BE2C (cell line): ENCODE measurements around the gene GIPC3.

Experiments used
- DNase-seq: peaks from one replicate; pipeline ENCODE4 v3.0.0-alpha.2; 2020
- H3K27me3 ChIP-seq: fragments of 250-450 bp; sonication (Bioruptor Pico); 2 replicates; pipeline ENCODE4 v1.5.1; 2020; ENCODE audit warnings: mild to moderate bottlenecking
- H3K36me3 ChIP-seq: fragments of 250-450 bp; sonication (Bioruptor Pico); 2 replicates; pipeline ENCODE4 v1.5.1; 2020; ENCODE audit warnings: mild to moderate bottlenecking
- H3K4me1 ChIP-seq: fragments of 250-450 bp; sonication (Bioruptor Pico); 2 replicates; pipeline ENCODE4 v1.5.1; 2020
- H3K4me3 ChIP-seq: 2 replicates; pipeline ENCODE4 v1.5.1; 2011; ENCODE audit warnings: low read depth, low read length
- H3K9me3 ChIP-seq: fragments of 250-450 bp; sonication (Bioruptor Pico); 2 replicates; pipeline ENCODE4 v1.5.1; 2020
- TF ChIP-seq, protein P1 (sequence below): IDR thresholded peaks from 2 replicates; pipeline ENCODE4 v1.5.1; 2012; ENCODE audit warnings: mild to moderate bottlenecking, low read depth, low read length

Gene GIPC3

GRCh38 chr19:3548606-3549005, 36.7 kb upstream of the GIPC3 start:
- Histone ChIP-seq H3K36me3 (peaks cover 22% of the 10 kb centered on the region), H3K4me1 (no peaks in the 10 kb centered on the region), H3K4me3 (no peak overlapping the region), H3K27me3 (no peaks in the 10 kb centered on the region), H3K9me3 (no peaks in the 10 kb centered on the region)
- TF ChIP-seq, protein P1, sequence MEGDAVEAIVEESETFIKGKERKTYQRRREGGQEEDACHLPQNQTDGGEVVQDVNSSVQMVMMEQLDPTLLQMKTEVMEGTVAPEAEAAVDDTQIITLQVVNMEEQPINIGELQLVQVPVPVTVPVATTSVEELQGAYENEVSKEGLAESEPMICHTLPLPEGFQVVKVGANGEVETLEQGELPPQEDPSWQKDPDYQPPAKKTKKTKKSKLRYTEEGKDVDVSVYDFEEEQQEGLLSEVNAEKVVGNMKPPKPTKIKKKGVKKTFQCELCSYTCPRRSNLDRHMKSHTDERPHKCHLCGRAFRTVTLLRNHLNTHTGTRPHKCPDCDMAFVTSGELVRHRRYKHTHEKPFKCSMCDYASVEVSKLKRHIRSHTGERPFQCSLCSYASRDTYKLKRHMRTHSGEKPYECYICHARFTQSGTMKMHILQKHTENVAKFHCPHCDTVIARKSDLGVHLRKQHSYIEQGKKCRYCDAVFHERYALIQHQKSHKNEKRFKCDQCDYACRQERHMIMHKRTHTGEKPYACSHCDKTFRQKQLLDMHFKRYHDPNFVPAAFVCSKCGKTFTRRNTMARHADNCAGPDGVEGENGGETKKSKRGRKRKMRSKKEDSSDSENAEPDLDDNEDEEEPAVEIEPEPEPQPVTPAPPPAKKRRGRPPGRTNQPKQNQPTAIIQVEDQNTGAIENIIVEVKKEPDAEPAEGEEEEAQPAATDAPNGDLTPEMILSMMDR: no peak
- DNase-seq: no peak

GRCh38 chr19:3549816-3550215, 35.5 kb upstream of the GIPC3 start:
- H3K4me3 ChIP-seq: no peak overlapping the region
- peaks cover 22% of the 10 kb centered on the region for H3K36me3 ChIP-seq
- no peak for DNase-seq
- H3K27me3 ChIP-seq: no peaks in the 10 kb centered on the region
- H3K9me3 ChIP-seq: no peaks in the 10 kb centered on the region
- no peaks in the 10 kb centered on the region for H3K4me1 ChIP-seq
- TF ChIP-seq, protein P1: no peak

GRCh38 chr19:3550947-3551791, 34.1 kb upstream of the GIPC3 start:
- H3K4me3 ChIP-seq: no peak overlapping the region
- no peak for DNase-seq
- H3K4me1 ChIP-seq: no peaks in the 10 kb centered on the region
- H3K36me3 ChIP-seq: peaks cover 14% of the 10 kb centered on the region
- TF ChIP-seq, protein P1: no peak
- no peaks in the 10 kb centered on the region for H3K9me3 ChIP-seq
- H3K27me3 ChIP-seq: no peaks in the 10 kb centered on the region

DNA sequence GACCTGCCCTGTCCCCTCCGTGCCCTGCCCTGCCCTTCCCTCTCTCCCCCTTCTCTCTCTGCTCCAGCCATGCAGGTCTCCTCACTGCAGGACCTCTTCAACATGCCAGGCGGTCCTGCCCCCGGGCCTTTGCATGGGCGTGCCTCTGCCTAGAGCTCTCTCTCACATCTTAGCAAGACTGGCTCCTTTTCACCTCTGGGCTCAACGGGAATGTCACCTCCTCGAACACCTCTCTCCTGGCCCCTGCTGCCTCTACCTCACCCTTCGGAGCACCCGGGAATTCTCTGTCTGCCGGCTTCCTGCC, 33.5 kb upstream of the GIPC3 start:
- DNase-seq: no peak
- Histone ChIP-seq H3K9me3 (no peaks in the 10 kb centered on the region), H3K4me1 (no peaks in the 10 kb centered on the region), H3K27me3 (no peaks in the 10 kb centered on the region), H3K36me3 (peaks cover 14% of the 10 kb centered on the region), H3K4me3 (no peak overlapping the region)
- TF ChIP-seq, protein P1: no peak

- Histone ChIP-seq H3K9me3 (no peaks in the 10 kb centered on the region), H3K27me3 (no peaks in the 10 kb centered on the region), H3K4me1 (no peaks in the 10 kb centered on the region), H3K36me3 (peaks cover 8% of the 10 kb centered on the region; the same call in 1 of the 2 replicates), H3K4me3 (no peak overlapping the region)
- DNase-seq: no peak
- TF ChIP-seq, protein P1: no peak
These were observed 30.8 kb upstream of the GIPC3 start for GRCh38 chr19:3554254-3555083.
